ENCODE measurements around the gene HOXC6.
A peak's percentile ranks its signal among the peaks of the same experiment; 100 is the strongest.

HOXC6 gene

DNA sequence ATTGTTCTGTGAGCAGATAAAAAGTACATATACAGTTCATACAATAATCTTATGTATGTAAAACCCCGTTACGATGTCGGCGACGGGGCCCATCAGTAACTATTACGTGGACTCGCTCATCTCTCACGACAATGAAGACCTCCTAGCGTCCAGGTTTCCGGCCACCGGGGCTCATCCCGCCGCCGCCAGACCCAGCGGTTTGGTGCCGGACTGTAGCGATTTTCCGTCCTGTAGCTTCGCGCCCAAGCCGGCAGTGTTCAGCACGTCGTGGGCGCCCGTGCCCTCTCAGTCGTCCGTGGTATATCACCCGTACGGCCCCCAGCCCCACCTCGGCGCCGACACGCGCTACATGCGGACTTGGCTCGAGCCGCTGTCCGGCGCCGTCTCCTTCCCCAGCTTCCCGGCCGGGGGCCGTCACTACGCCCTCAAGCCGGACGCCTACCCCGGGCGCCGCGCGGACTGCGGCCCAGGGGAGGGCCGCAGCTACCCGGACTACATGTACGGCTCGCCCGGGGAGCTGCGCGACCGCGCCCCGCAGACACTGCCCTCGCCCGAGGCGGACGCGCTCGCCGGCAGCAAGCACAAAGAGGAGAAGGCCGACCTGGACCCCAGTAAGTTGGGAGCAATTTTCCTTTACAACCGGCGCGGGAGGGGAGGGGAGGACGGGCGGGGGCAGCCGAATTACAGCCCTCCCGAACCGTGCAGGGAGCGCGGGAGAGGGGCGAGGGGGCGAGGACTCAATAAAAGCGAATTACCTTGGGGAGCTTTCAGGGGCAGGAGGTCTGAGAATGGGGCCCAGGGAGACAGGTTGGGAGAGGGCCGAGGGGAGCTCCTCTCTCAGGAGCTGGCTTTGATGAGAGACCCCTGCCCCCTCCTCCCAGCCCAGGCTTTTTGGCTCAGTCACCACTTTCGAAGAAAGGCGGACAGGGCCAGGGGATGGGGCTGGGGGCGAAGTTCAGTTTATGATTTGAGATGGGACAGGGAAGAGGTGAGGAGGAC, 27.8 kb upstream of the HOXC6 start, which contains the start of gene HOXC9:
Gene HOXC9, plus strand, starts transcription at position 46 of the 999 bp plus-strand sequence. Its CDS starts 28 bp downstream, at position 74.
- peak within 1 kb of the TSS; percentile 86 for H3K27ac ChIP-seq
- TF ChIP-seq, protein P1, sequence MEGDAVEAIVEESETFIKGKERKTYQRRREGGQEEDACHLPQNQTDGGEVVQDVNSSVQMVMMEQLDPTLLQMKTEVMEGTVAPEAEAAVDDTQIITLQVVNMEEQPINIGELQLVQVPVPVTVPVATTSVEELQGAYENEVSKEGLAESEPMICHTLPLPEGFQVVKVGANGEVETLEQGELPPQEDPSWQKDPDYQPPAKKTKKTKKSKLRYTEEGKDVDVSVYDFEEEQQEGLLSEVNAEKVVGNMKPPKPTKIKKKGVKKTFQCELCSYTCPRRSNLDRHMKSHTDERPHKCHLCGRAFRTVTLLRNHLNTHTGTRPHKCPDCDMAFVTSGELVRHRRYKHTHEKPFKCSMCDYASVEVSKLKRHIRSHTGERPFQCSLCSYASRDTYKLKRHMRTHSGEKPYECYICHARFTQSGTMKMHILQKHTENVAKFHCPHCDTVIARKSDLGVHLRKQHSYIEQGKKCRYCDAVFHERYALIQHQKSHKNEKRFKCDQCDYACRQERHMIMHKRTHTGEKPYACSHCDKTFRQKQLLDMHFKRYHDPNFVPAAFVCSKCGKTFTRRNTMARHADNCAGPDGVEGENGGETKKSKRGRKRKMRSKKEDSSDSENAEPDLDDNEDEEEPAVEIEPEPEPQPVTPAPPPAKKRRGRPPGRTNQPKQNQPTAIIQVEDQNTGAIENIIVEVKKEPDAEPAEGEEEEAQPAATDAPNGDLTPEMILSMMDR (IDR thresholded peaks at IDR 0.05): no peak
- no peak for TF ChIP-seq ZFX (IDR thresholded peaks at IDR 0.05; ENCODE audit: borderline replicate concordance)

DNA sequence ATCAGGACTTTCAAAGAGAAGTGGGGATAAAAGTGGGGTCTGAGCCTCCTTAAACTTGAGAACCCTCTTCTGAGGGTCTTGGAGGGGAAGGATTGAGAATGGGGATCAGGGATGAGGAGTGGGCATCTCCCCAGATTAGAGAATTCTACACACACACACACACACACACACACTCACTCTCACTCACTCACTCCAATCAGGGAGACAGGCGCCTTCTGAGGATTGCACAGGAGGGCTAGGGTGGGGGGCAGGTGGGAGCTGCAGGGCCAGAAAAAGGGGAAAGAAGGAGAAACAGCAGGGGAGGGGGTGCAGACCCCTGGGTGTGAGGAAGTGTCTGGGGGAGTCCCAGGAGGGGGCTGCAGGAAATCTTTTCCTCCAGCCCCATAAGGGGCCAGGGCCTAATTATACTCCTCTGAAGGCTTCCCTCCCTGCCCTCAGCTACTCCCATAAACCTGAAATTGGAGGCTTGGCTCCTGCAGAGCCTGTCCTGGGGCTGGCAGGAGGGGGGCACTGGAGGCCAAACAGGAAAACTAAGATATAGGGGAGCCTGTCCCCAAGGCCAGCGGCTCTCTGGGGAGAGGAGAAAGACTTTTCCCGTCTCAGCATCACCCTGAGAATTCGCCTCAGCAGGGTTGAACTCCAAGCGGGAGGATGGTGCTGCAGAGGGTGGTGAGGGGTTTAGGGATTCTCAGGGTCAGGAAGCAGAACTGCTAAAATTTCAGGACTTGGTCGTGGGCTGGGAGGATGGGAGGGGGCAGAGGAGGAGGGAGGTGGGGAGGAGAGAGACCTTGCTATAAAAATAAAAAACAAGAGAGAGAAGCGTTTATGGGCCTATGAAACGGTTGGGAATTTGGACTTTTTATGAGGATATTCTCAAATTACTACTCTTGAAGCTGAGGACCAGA, 26.7 kb upstream of the HOXC6 start:
- TF ChIP-seq, protein P1 (IDR thresholded peaks at IDR 0.05): no peak
- H3K27ac ChIP-seq: no peak overlapping the region

DNA sequence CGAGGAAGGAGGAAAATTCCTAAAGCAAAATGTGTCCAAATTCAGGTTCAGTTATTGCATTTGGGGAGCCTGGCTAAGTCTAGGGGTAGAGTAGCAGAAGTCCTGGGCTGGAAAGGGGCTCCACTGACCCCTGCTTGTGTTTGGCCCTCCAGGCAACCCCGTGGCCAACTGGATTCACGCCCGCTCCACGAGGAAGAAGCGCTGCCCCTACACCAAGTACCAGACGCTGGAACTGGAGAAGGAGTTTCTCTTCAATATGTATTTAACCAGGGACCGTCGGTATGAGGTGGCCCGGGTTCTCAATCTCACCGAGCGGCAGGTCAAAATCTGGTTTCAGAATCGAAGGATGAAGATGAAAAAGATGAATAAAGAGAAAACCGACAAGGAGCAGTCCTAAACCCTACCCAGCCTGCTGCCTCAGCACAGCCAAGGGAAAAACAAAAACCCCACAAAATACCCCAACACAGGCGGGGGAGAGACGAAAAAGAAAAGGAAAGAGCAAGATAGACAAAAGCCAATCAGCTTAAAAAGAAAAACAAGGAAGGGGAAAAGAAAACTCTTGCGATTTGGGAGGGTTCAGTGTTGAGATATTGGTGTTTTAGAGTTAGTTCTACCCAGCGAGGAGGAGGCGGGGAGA, 25.8 kb upstream of the HOXC6 start:
- no peak overlapping the region for H3K27ac ChIP-seq
- TF ChIP-seq, protein P1 (IDR thresholded peaks at IDR 0.05): no peak
- TF ChIP-seq ZFX (IDR thresholded peaks at IDR 0.05; ENCODE audit: borderline replicate concordance): no peak

DNA sequence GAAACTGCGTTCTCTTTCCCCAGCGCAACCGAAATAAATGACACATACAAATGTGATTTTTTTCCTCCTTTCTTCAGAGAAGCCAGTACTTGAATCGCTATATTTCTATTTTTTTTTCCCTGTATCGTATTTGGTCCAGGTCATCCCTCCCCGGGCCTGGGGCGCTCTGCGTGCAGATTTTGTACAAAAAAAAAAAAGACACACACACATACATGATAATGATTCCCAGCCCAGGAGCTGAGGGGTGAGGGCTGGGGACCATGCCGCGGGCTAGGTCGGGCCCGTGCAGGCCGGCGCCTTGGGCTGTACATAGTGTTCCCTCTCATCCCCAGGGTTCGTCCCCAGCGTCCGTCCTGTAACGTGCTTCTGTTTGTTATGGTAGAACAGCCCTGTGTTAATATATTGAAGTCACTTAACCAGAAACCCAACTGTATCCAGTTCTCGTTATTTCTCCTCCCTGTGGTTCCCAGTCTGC, 25.3 kb upstream of the HOXC6 start:
- H3K27ac ChIP-seq: peak overlapping the region; percentile 22; the same call in 1 of the 2 replicates
- TF ChIP-seq ZFX (IDR thresholded peaks at IDR 0.05; ENCODE audit: borderline replicate concordance): no peak
- TF ChIP-seq, protein P1 (IDR thresholded peaks at IDR 0.05): no peak

DNA sequence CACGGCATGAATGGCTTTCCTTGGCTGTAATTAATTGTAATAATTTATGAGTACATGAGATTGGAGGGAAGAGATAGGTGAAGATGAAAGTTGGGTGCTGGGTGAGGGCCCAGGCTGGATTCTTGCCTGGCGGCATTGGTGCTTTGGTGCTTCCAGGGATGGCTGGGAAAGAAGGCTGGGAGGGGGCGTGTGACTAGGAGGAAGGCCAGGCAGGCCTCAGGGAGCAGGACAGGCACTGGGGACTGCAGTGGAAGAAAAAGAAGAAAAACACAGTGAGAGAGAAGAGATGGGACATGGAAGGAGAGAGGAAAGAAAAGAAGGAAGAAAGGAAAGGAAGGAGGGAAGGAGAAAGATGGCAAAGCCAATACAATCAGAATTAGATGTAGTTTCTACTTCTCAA, 24.6 kb upstream of the HOXC6 start:
- TF ChIP-seq ZFX (IDR thresholded peaks at IDR 0.05; ENCODE audit: borderline replicate concordance): no peak
- TF ChIP-seq, protein P1 (IDR thresholded peaks at IDR 0.05): no peak
- peak overlapping the region; percentile 22; the same call in 1 of the 2 replicates for H3K27ac ChIP-seq

DNA sequence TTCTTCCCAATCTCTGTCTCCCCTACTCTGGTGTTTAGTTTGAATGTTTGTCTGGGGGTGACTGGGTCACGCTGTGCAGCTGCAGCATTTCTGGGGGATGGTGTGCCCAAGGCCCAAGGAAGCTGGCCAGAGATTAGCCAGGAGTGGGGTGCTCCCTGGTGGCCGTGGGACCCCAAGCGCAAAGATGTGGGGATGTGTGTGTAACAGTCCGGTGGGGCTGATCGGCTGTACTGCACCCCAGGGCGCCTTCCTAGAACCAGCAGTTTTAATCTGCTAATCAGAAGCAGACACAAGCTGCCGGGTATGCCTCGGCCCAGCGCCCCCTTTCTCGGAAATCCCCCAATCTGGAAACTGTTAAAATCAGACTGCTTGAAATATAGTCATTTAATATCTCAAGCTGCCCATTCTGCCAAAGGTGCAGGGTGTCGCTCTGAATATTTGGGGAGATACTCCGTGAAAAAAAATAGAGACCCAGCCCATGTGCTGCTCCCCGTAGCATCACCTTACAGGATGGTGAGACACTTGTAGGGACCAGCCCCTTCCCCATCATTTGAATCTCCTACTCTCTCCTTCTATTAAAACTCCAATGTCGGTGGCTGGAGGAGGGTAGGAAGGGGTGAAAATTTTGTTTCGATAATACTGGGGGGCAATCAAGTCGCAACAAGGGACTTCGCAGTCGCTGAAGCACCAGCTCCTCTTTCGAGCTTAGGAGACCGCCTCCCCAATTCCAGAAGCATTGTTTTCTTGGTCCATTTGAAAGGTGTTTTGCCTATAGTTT, 24.0 kb upstream of the HOXC6 start:
- TF ChIP-seq ZFX (IDR thresholded peaks at IDR 0.05; ENCODE audit: borderline replicate concordance): no peak
- TF ChIP-seq, protein P1 (IDR thresholded peaks at IDR 0.05): no peak
- peak overlapping the region; percentile 22; the same call in 1 of the 2 replicates for H3K27ac ChIP-seq
